ENCODE data around the gene MRPL36. TPM values are rescaled to one million over a fixed set of nuclear protein-coding genes. Genes with fewer than 3 reads are reported as not detected.

MRPL36 gene
- total RNA-seq, 6 donors from 2014 or later, result 10.5 to 30.4 (median 21.5) TPM

DNA sequence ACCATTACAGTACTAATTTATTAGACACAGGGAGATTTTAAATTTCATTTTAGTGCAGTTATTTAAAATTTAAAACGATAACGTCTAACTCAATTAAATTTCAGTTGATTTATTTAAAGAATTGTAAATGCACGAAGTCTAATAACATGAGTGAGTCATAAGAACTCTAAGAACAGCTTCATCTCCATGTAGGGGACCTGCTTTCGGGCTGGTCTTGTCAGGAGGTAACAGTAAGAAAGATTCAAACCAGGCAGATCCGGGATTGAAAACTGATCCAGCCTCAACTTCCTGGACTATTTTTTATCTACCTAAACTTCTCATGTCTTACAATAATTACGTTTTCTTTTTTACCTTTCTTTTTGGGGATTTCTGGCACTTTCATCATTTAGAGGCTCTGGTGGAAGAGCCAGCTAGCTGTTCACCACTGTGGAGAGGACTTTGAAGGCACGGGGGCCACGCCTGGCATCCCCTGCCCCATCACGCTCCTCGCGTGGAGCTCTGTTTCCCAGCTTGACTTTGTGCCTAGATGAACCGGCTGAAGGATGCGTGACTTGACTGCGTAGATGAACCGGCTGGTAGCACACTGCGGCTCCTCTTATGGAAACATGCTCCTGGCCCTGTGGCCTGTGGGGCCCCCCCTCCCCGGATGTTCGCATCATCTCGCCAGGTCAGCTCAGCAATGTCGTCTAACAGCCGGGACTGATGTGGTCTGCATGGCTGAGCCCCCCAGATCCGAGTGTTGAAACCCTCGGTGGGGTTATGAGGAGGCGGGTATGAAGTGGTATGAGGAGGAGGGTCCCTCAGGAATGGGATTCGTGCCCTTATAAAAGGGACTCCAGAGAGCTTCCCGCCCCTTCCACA lies 27.6 kb upstream of the MRPL36 start:
- H3K9me3 ChIP-seq, result no peaks in the 10 kb centered on the region
- H3K36me3 ChIP-seq, result peaks cover 0 to 31% (median 11%) of the 10 kb centered on the region in 4 donors
- DNase-seq (peak in 1 of 2 donors; percentile 47), ATAC-seq (ENCODE audit: low FRiP score in 2 of 2) (no peak)
- H3K27me3 ChIP-seq, result no peaks in the 10 kb centered on the region
- no peak overlapping the region for H3K4me3 ChIP-seq
- H3K4me1 ChIP-seq, result no peaks in the 10 kb centered on the region
- TF ChIP-seq, protein P1, sequence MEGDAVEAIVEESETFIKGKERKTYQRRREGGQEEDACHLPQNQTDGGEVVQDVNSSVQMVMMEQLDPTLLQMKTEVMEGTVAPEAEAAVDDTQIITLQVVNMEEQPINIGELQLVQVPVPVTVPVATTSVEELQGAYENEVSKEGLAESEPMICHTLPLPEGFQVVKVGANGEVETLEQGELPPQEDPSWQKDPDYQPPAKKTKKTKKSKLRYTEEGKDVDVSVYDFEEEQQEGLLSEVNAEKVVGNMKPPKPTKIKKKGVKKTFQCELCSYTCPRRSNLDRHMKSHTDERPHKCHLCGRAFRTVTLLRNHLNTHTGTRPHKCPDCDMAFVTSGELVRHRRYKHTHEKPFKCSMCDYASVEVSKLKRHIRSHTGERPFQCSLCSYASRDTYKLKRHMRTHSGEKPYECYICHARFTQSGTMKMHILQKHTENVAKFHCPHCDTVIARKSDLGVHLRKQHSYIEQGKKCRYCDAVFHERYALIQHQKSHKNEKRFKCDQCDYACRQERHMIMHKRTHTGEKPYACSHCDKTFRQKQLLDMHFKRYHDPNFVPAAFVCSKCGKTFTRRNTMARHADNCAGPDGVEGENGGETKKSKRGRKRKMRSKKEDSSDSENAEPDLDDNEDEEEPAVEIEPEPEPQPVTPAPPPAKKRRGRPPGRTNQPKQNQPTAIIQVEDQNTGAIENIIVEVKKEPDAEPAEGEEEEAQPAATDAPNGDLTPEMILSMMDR (IDR thresholded peaks at IDR 0.05), result no peak
- no peak for TF ChIP-seq POLR2A (IDR thresholded peaks at IDR 0.05)
- no peak for TF ChIP-seq EP300 (IDR thresholded peaks at IDR 0.05)
- no peak for TF ChIP-seq POLR2AphosphoS5 (IDR thresholded peaks at IDR 0.05)
- 89 to 93% methylated on average over 25 to 26 of the region's 26 CpGs for WGBS, 2 donors
- H3K27ac ChIP-seq, result no peak overlapping the region

DNA sequence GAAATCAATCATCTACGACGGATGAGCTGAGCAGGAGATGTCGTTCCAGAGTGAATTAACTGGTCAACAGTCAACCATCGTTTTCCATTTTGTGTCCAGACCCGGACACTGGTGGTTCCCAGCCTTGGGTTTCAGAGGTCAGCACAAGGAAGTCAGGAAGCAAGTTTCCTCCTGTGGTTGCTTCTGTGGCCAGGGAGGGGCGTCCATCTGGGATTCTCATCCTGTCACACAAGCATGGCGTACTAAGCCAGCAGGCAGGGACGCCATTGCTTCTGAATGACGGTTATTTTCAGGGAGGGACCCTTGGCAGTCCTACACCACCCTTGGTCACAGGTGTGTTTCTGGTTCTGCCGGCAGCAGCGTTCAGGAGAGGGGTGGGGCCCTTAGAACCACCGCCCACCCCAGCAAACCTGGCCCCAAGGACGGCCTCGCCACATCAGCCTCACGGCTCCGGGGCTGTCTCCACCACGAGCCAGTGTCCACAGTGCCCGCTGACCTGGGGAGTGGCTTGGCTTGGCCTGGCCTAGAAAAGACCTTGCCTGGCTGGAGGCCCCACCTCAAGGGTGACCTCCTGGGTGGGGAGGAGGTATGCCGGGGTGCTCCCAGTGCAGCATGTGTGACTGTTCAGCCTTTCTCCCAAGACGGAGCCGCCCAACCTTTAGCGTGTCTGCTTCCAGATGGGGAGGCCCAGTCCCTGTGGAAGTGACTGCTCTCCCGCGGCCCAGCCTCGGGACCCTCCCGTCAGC lies 26.8 kb upstream of the MRPL36 start:
- Histone ChIP-seq H3K4me1 (no peaks in the 10 kb centered on the region), H3K27ac (no peak overlapping the region), H3K36me3 (peaks cover 0 to 35% (median 18%) of the 10 kb centered on the region in 4 donors), H3K4me3 (no peak overlapping the region), H3K27me3 (no peaks in the 10 kb centered on the region), H3K9me3 (no peaks in the 10 kb centered on the region)
- no peak for ATAC-seq (ENCODE audit: low FRiP score in 2 of 2)
- DNase-seq, result peak in 1 of 2 donors; percentile 67
- TF ChIP-seq POLR2A (IDR thresholded peaks at IDR 0.05), result no peak
- TF ChIP-seq, protein P1 (IDR thresholded peaks at IDR 0.05), result no peak
- no peak for TF ChIP-seq EP300 (IDR thresholded peaks at IDR 0.05)
- no peak for TF ChIP-seq POLR2AphosphoS5 (IDR thresholded peaks at IDR 0.05)
- WGBS, 2 donors, result 82 to 91% methylated on average over 13 to 23 of the region's 26 CpGs

DNA sequence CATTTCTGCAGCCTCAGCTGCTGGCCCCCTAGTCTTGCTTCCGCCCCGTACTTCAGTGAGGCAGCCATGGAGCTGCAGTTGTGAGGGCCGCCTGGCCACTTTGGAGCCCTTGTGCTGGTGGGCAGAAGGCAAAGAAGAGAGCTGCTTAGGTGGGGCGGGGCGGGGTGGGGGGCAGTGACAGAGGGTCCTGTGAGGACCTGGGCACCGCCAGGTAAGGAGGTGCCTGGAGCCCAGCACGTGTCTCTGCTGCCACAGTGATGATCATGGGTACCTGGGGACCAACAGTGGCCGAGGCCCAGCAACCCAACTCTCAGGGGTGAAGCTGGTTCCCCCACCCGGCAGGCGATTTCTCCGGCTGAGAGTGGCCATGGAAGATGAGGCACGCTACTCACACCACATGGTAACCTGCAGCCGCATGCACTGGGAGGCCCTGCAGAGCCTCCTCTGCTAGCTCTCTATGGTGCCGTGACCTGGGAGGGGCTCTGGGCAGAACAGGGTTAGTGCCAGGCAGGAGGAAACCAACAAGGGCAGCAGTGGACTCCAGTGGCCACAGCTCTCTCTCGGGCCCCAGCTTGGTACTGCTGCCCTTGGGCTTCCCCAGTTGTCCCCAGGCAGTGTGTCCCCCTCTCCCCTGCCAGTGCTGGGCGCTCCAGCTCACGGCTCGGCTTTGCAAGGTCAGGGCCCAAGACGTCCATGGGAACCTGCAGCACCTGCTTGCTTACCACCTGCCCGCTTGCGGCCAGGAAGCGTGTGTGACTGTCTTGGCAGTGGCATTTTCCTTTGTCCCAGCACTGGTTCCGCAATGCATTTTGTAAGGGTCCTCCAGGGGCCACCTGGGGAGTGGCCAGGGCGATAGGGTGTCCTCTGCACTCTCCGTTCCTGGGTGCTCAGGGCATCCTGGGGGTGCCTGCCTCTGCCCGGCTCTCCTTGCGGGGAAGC lies 25.5 kb upstream of the MRPL36 start:
- Histone ChIP-seq H3K9me3 (no peaks in the 10 kb centered on the region), H3K36me3 (peaks cover 0 to 47% (median 29%) of the 10 kb centered on the region in 4 donors)
- peak in 1 of 2 donors; percentile 75 for DNase-seq

More for the DNA sequence above, 25.5 kb upstream of the MRPL36 start:
- Histone ChIP-seq H3K27ac (no peak overlapping the region), H3K4me1 (no peaks in the 10 kb centered on the region), H3K27me3 (no peaks in the 10 kb centered on the region), H3K4me3 (no peak overlapping the region)
- ATAC-seq (ENCODE audit: low FRiP score in 2 of 2), result no peak
- 95 to 97% methylated on average over 11 to 25 of the region's 27 CpGs for WGBS, 2 donors
- TF ChIP-seq EP300 (IDR thresholded peaks at IDR 0.05), result no peak
- TF ChIP-seq, protein P1 (IDR thresholded peaks at IDR 0.05), result no peak
- no peak for TF ChIP-seq POLR2A (IDR thresholded peaks at IDR 0.05)
- no peak for TF ChIP-seq POLR2AphosphoS5 (IDR thresholded peaks at IDR 0.05)
